ENCODE measurements around the gene LY6G6F. TPM values are rescaled to one million over a fixed set of nuclear protein-coding genes. Genes with fewer than 3 reads are reported as not detected.

LY6G6F gene
- polyA plus RNA-seq, 3 donors = 0.51 TPM; not detected in 2

DNA sequence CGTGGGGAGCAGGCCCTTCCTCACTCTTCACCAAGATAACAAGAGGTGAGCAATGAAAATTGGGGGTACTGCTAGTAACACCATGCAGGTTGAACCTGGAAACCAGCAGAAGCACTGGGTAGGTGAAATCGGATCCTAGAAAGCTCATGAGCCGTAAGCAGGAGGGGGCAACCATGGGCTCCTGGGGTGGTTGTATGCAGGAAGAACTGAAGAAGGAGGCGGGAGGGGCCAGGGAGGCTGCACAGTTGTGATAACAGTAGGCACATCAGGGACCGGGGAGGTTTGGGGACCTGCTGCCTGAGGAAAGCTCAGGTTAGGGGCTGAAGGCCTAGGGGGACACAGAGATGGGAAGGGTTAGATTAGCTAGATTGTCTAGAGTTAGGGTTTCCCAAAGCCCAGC, 20.2 kb upstream of the LY6G6F start:
- TF ChIP-seq, protein P1, sequence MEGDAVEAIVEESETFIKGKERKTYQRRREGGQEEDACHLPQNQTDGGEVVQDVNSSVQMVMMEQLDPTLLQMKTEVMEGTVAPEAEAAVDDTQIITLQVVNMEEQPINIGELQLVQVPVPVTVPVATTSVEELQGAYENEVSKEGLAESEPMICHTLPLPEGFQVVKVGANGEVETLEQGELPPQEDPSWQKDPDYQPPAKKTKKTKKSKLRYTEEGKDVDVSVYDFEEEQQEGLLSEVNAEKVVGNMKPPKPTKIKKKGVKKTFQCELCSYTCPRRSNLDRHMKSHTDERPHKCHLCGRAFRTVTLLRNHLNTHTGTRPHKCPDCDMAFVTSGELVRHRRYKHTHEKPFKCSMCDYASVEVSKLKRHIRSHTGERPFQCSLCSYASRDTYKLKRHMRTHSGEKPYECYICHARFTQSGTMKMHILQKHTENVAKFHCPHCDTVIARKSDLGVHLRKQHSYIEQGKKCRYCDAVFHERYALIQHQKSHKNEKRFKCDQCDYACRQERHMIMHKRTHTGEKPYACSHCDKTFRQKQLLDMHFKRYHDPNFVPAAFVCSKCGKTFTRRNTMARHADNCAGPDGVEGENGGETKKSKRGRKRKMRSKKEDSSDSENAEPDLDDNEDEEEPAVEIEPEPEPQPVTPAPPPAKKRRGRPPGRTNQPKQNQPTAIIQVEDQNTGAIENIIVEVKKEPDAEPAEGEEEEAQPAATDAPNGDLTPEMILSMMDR (IDR thresholded peaks at IDR 0.05) = no peak
- intact Hi-C loops (cut with micrococcal nuclease) = no loop called here
- Mint-ChIP-seq H3K4me3 (no peak overlapping the region), H3K36me3 (peaks cover 71 to 73% of the 10 kb centered on the region in 2 donors), H3K27me3 (ENCODE audit: low read depth in 3 of 3) (peaks cover 5 to 13% (median 8%) of the 10 kb centered on the region in 3 donors), H3K27ac (peak overlapping the region in 3 of 7 donors; percentile 11 to 54 (median 12)), H3K4me1 (peaks cover 29% of the 10 kb centered on the region), H3K9me3 (peaks cover 0 to 2% (median 0%) of the 10 kb centered on the region in 7 donors)
- Histone ChIP-seq H3K4me1 (ENCODE audit: control insufficient read depth in 1 of 2, insufficient read depth in 2 of 2, low read length in 2 of 2) (peaks cover 22 to 23% of the 10 kb centered on the region in 2 donors), H3K36me3 (replicated peaks in 1 of 2; ENCODE audit: control insufficient read depth in 1 of 2, insufficient read depth in 2 of 2, low read length in 2 of 2) (peaks cover 58 to 74% of the 10 kb centered on the region in 2 donors), H3K9ac (ENCODE audit: insufficient read depth, low read length, poor library complexity, severe bottlenecking) (no peak overlapping the region), H4K20me1 (ENCODE audit: insufficient read depth, low read length) (peaks cover 13% of the 10 kb centered on the region), H3K27me3 (ENCODE audit: control insufficient read depth in 2 of 2, insufficient read depth in 2 of 2, low read length in 2 of 2) (peaks cover 0 to 4% of the 10 kb centered on the region in 2 donors), H3K4me2 (replicated peaks; ENCODE audit: extremely low read depth, low read length, poor library complexity, severe bottlenecking) (no peak overlapping the region), H3K9me3 (replicated peaks in 1 of 2; ENCODE audit: control insufficient read depth in 1 of 2, insufficient read depth in 1 of 2, low read length in 2 of 2) (no peaks in the 10 kb centered on the region), H3K4me3 (replicated peaks in 1 of 3; ENCODE audit: low read depth in 2 of 3, low read length in 3 of 3) (no peak overlapping the region), H2AFZ (ENCODE audit: insufficient read depth, low read depth, low read length, poor library complexity, severe bottlenecking) (no peak overlapping the region), H3K27ac (ENCODE audit: low read depth in 1 of 2, low read length in 2 of 2) (no peak overlapping the region), H3K79me2 (ENCODE audit: insufficient read depth, low read length) (no peaks in the 10 kb centered on the region)
- 94% methylated on average over 3 of the region's 5 CpGs for WGBS (ENCODE audit: insufficient coverage)
- DNase-seq = no peak

DNA sequence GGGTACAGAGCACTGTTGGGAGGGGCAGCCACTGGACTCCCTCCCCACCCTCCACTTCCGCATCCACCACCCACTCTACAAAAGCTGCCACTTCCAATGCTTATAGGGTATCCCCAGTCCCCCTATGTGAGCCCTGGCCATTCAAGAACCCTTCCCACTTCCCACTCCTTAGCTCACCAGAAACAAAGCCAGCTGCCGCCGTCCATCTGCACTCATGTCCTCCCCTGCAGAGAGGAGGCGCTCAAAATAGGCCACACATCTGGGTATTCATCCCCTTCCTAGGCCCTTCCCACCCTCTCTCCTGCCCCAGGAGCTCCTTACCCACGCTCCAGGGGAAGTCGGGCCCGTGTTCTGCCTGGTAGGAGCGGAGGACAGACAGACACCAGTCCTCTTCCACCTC, 19.3 kb upstream of the LY6G6F start:
- peaks cover 13% of the 10 kb centered on the region for H4K20me1 ChIP-seq (ENCODE audit: insufficient read depth, low read length)
- H3K36me3 ChIP-seq (replicated peaks in 1 of 2; ENCODE audit: control insufficient read depth in 1 of 2, insufficient read depth in 2 of 2, low read length in 2 of 2) = peaks cover 64 to 82% of the 10 kb centered on the region in 2 donors
- H3K9me3 ChIP-seq (replicated peaks in 1 of 2; ENCODE audit: control insufficient read depth in 1 of 2, insufficient read depth in 1 of 2, low read length in 2 of 2) = no peaks in the 10 kb centered on the region
- Mint-ChIP-seq H3K27ac (no peak overlapping the region), H3K4me3 (no peak overlapping the region), H3K4me1 (peaks cover 23% of the 10 kb centered on the region), H3K27me3 (ENCODE audit: low read depth in 3 of 3) (peaks cover 3 to 8% (median 5%) of the 10 kb centered on the region in 3 donors), H3K9me3 (peaks cover 0 to 2% (median 0%) of the 10 kb centered on the region in 7 donors), H3K36me3 (peaks cover 74 to 79% of the 10 kb centered on the region in 2 donors)
- H3K27ac ChIP-seq (ENCODE audit: low read depth in 1 of 2, low read length in 2 of 2) = no peak overlapping the region
- peaks cover 0 to 4% of the 10 kb centered on the region in 2 donors for H3K27me3 ChIP-seq (ENCODE audit: control insufficient read depth in 2 of 2, insufficient read depth in 2 of 2, low read length in 2 of 2)
- 77% methylated on average over 3 of the region's 8 CpGs for WGBS (ENCODE audit: insufficient coverage)
- H3K4me3 ChIP-seq (replicated peaks in 1 of 3; ENCODE audit: low read depth in 2 of 3, low read length in 3 of 3) = no peak overlapping the region
- H3K9ac ChIP-seq (ENCODE audit: insufficient read depth, low read length, poor library complexity, severe bottlenecking) = no peak overlapping the region
- intact Hi-C loops (cut with micrococcal nuclease) = no loop called here
- TF ChIP-seq, protein P1 (IDR thresholded peaks at IDR 0.05) = no peak
- H3K79me2 ChIP-seq (ENCODE audit: insufficient read depth, low read length) = no peaks in the 10 kb centered on the region
- H2AFZ ChIP-seq (ENCODE audit: insufficient read depth, low read depth, low read length, poor library complexity, severe bottlenecking) = no peak overlapping the region
- DNase-seq = no peak
- H3K4me2 ChIP-seq (replicated peaks; ENCODE audit: extremely low read depth, low read length, poor library complexity, severe bottlenecking) = no peak overlapping the region
- peaks cover 18% of the 10 kb centered on the region in 2 donors for H3K4me1 ChIP-seq (ENCODE audit: control insufficient read depth in 1 of 2, insufficient read depth in 2 of 2, low read length in 2 of 2)
